ENCODE results near the gene SHLD1. TPM values are rescaled to one million over a fixed set of nuclear protein-coding genes. Genes with fewer than 3 reads are reported as not detected.

The SHLD1 gene
- total RNA-seq, 2 donors from 2014 or later, result 8.6 to 12.9 TPM

DNA sequence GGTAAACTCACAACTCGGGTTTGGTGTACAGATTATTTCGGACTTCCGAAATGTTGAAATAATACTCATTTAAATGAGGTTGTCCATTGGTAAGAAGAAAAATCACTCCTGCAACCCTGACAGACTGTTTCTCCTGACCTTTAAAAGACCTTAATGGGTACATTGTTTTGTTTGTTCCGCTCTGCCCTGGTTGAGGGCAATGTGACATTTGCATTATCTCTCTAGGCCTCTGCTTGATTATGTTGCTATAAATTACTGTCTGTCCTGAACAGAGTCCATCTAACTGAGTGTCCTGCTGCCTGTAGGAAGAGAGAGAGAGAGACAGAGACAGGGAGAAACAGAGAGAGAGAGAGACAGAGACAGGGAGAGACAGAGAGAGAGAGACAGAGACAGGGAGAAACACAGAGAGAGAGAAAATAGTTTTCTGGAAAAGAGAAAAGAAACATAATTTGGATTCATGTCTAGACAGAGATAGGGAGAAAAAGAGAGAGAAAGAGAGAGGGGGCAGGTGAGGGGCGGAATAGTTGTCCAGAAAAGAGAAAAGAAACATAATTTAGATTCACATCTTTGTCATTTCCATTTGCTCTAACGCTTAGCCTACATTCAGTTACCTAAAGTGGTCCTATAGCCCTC, 83.2 kb downstream of the SHLD1 start:
- Mint-ChIP-seq H3K9me3 (no peaks in the 10 kb centered on the region), H3K4me1 (peaks cover 28% of the 10 kb centered on the region), H3K36me3 (ENCODE audit: low read depth) (peaks cover 12% of the 10 kb centered on the region), H3K4me3 (no peak overlapping the region), H3K27me3 (no peaks in the 10 kb centered on the region), H3K27ac (peak overlapping the region; percentile 35)
- no peak for ATAC-seq (replicated peaks)

GRCh38 chr20:5834436-5835005, 84.3 kb downstream of the SHLD1 start:
- H3K4me3 Mint-ChIP-seq, result no peak overlapping the region
- H3K27ac Mint-ChIP-seq, result peak overlapping the region; percentile 93
- H3K9me3 Mint-ChIP-seq, result no peaks in the 10 kb centered on the region

GRCh38 chr20:5835321-5835821, 85.2 kb downstream of the SHLD1 start:
- H3K27me3 Mint-ChIP-seq, result no peaks in the 10 kb centered on the region
- peak overlapping the region; percentile 52 for H3K4me3 Mint-ChIP-seq
- no peaks in the 10 kb centered on the region for H3K9me3 Mint-ChIP-seq
- H3K4me1 Mint-ChIP-seq, result peaks cover 28% of the 10 kb centered on the region
- peak overlapping the region; percentile 93 for H3K27ac Mint-ChIP-seq
- peak; percentile 69 for ATAC-seq (replicated peaks)
- peaks cover 12% of the 10 kb centered on the region for H3K36me3 Mint-ChIP-seq (ENCODE audit: low read depth)

More at GRCh38 chr20:5834436-5835005, 84.3 kb downstream of the SHLD1 start:
- no peak for ATAC-seq (replicated peaks)
- Mint-ChIP-seq H3K36me3 (ENCODE audit: low read depth) (peaks cover 12% of the 10 kb centered on the region), H3K27me3 (no peaks in the 10 kb centered on the region), H3K4me1 (peaks cover 28% of the 10 kb centered on the region)

DNA sequence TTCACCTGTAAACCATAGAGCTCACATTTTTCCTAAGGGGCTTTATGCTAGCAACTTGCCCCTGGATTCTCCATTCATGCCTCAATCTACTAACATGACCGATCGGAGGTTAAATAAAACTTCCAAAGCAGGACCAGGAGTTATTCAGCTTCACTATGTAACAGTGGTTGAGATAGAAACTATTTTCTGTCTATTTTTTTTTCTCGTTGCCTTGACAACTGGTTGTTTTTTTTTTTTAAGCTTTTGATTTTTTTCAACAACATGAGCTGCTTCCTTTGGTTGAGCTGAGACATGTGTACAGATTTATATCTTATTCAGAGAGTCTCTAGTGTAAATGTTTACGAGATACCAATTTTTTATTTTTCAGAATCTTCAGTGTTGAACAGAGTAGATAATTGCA, 85.7 kb downstream of the SHLD1 start:
- ATAC-seq (replicated peaks), result peak; percentile 83
- Mint-ChIP-seq H3K27ac (peak overlapping the region; percentile 93), H3K4me1 (peaks cover 28% of the 10 kb centered on the region), H3K36me3 (ENCODE audit: low read depth) (peaks cover 12% of the 10 kb centered on the region), H3K9me3 (no peaks in the 10 kb centered on the region), H3K4me3 (peak overlapping the region; percentile 52), H3K27me3 (no peaks in the 10 kb centered on the region)

DNA sequence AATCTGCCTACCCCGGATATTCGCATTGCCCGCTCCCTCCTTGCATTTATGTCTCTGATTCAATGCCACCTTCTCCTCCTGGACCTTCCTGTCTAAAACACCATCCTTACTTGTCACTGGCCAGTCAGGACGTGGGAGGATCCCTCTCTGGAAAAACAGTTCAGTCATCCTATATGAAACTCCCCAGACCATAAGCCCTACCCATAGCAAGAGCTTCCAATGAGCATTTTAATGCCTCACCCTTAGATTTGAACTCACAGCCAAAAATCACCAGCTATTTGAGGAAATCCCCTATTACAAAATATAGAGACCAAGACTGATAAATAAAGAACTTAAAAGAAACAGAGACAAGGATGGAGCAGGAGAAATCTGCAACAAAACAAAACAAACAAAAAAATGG, 86.4 kb downstream of the SHLD1 start:
- ATAC-seq (replicated peaks), result no peak
- peaks cover 11% of the 10 kb centered on the region for H3K36me3 Mint-ChIP-seq (ENCODE audit: low read depth)
- H3K27me3 Mint-ChIP-seq, result no peaks in the 10 kb centered on the region
- peak overlapping the region; percentile 93 for H3K27ac Mint-ChIP-seq
- no peaks in the 10 kb centered on the region for H3K9me3 Mint-ChIP-seq
- peak overlapping the region; percentile 52 for H3K4me3 Mint-ChIP-seq
- H3K4me1 Mint-ChIP-seq, result peaks cover 28% of the 10 kb centered on the region

- peaks cover 39% of the 10 kb centered on the region for H3K4me1 Mint-ChIP-seq
- H3K27me3 Mint-ChIP-seq, result no peaks in the 10 kb centered on the region
- no peak overlapping the region for H3K4me3 Mint-ChIP-seq
- ATAC-seq (replicated peaks), result no peak
- no peaks in the 10 kb centered on the region for H3K9me3 Mint-ChIP-seq
- peaks cover 20% of the 10 kb centered on the region for H3K36me3 Mint-ChIP-seq (ENCODE audit: low read depth)
- H3K27ac Mint-ChIP-seq, result no peak overlapping the region
These were observed 90.3 kb downstream of the SHLD1 start for GRCh38 chr20:5840411-5841002.

- no peaks in the 10 kb centered on the region for H3K9me3 Mint-ChIP-seq
- peaks cover 35% of the 10 kb centered on the region for H3K4me1 Mint-ChIP-seq
- H3K36me3 Mint-ChIP-seq (ENCODE audit: low read depth), result peaks cover 20% of the 10 kb centered on the region
- no peak overlapping the region for H3K27ac Mint-ChIP-seq
- no peak overlapping the region for H3K4me3 Mint-ChIP-seq
- H3K27me3 Mint-ChIP-seq, result no peaks in the 10 kb centered on the region
- no peak for ATAC-seq (replicated peaks)
These were observed 91.3 kb downstream of the SHLD1 start for GRCh38 chr20:5841522-5841921.

- H3K4me3 Mint-ChIP-seq, result peak overlapping the region; percentile 62
- H3K27me3 Mint-ChIP-seq, result no peaks in the 10 kb centered on the region
- no peaks in the 10 kb centered on the region for H3K9me3 Mint-ChIP-seq
- ATAC-seq (replicated peaks), result no peak
- peaks cover 21% of the 10 kb centered on the region for H3K36me3 Mint-ChIP-seq (ENCODE audit: low read depth)
- peaks cover 32% of the 10 kb centered on the region for H3K4me1 Mint-ChIP-seq
- peak overlapping the region; percentile 88 for H3K27ac Mint-ChIP-seq
These were observed 92.3 kb downstream of the SHLD1 start for GRCh38 chr20:5842465-5842864.

DNA sequence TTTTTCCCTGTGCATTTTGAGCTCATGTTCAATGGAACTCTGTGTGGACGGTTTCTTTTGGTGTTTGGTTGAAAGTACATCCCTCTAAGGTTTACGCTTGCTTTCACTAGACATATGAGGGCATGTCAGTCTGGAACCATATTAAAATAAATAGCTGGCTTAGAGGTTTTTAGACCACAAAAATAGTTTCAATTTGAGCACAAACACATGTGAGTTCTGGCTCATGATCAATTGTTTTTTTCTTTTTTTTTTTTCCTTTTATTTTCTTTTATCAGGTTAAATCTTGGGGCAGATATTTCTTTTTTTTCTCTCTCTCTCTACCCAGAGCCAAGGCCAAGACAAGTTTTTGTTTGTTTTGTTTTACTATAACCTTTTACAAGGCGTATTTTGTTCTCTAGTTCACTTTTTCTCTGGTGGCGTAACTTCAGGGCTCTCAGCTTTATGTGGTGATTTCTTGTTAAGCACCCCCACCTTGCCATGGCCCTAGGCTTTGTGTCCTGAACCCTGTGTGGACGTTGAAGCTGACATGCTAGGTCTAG, 92.9 kb downstream of the SHLD1 start:
- Mint-ChIP-seq H3K4me1 (peaks cover 32% of the 10 kb centered on the region), H3K36me3 (ENCODE audit: low read depth) (peaks cover 21% of the 10 kb centered on the region), H3K27me3 (no peaks in the 10 kb centered on the region), H3K27ac (peak overlapping the region; percentile 88), H3K4me3 (peak overlapping the region; percentile 62), H3K9me3 (no peaks in the 10 kb centered on the region)
- peak; percentile 57 for ATAC-seq (replicated peaks)

GRCh38 chr20:5844063-5844681, 94.0 kb downstream of the SHLD1 start:
- Mint-ChIP-seq H3K9me3 (no peaks in the 10 kb centered on the region), H3K4me1 (peaks cover 39% of the 10 kb centered on the region), H3K36me3 (ENCODE audit: low read depth) (peaks cover 21% of the 10 kb centered on the region), H3K27me3 (no peaks in the 10 kb centered on the region), H3K4me3 (peak overlapping the region; percentile 62), H3K27ac (peak overlapping the region; percentile 88)
- ATAC-seq (replicated peaks), result peak; percentile 89

DNA sequence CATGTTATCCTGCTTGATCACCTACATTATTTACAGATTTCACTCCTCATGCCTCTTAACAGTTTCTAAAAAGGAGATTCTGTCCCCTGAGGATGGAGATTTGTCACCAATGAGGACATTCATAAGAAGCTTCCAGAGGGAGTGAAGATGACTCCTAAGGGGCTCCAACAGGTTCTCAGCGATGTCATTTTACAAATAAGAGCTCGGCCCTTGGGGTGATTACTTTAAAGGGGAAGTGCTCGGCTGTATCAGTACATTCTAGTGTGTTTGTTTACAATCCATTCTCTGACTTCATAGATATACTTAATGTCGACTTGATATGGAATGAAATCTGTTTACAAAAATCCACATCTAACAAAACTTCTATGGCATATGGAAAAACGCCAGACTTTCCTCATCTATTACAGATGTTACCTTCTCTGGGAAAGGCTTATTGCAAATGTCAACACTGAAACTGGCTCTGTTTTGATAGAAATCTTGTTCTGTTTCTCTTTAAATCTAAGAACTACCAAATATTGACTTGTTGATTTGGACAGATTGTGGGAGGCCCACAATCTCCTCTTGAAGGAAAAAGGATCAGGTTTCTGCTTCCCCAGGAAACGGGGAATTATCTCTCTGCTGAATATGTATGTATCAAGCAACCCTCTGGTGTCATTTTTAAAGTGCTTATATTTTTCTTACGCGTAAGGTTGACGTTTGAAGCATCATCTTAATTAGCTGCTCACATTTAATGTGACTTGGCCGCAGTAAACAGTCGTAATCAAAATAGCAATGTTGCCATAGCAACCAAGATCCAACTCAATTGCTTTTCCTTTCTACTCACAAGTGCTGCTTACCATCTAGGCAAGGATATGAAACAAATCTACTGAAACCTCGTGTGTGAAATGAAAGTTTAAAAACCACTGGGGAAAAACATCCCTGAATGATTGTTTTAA, 95.7 kb downstream of the SHLD1 start:
- Mint-ChIP-seq H3K4me3 (peak overlapping the region; percentile 50), H3K36me3 (ENCODE audit: low read depth) (peaks cover 21% of the 10 kb centered on the region), H3K27ac (peak overlapping the region; percentile 90), H3K27me3 (no peaks in the 10 kb centered on the region), H3K4me1 (peaks cover 41% of the 10 kb centered on the region), H3K9me3 (no peaks in the 10 kb centered on the region)
- ATAC-seq (replicated peaks), result peak; percentile 4

GRCh38 chr20:5848711-5849505, 98.7 kb downstream of the SHLD1 start:
- peak overlapping the region; percentile 63 for H3K27ac Mint-ChIP-seq
- peak; percentile 52 for ATAC-seq (replicated peaks)
- H3K9me3 Mint-ChIP-seq, result no peaks in the 10 kb centered on the region

GRCh38 chr20:5855939-5856338, 105.7 kb downstream of the SHLD1 start:
- Mint-ChIP-seq H3K27me3 (no peaks in the 10 kb centered on the region), H3K4me3 (no peak overlapping the region), H3K36me3 (ENCODE audit: low read depth) (no peaks in the 10 kb centered on the region), H3K27ac (no peak overlapping the region), H3K4me1 (peaks cover under 1% of the 10 kb centered on the region), H3K9me3 (no peaks in the 10 kb centered on the region)
- no peak for ATAC-seq (replicated peaks)

More at GRCh38 chr20:5848711-5849505, 98.7 kb downstream of the SHLD1 start:
- Mint-ChIP-seq H3K27me3 (no peaks in the 10 kb centered on the region), H3K4me1 (peaks cover 24% of the 10 kb centered on the region), H3K4me3 (peak overlapping the region; percentile 32), H3K36me3 (ENCODE audit: low read depth) (peaks cover 12% of the 10 kb centered on the region)

Data from activated T-helper 17 cell treated with anti-CD3 and anti-CD28 coated beads, Interleukin-2, amount 50 U/mL, for 72 hours (primary cell).